NCI-H187 treated with DMSO at 0.1 percent for 48 hours (cell line): ENCODE measurements around the gene CLEC2L.

Experiments used
- DNase-seq: peaks from one replicate; lab custom pipeline; 2025; lab: John Stamatoyannopoulos, UW

CLEC2L gene

DNA sequence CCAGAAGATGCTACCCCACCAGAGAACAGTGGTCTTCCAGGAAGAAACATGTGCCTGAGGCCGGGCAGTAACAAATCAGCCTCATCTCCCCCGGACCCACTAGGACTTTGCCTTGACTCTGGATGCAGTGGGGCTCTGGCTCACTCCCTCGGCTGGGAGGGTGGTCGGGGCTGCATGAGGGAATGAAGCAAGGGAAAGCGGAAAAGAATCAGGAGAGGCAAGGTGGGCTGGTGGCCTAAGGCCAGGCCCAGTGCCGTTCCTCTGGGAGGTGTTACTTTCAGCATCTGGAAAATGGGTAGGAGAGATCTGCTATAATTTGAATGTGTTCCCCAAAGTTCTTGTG, 51.8 kb downstream of the CLEC2L start:
- DNase-seq = no peak

DNA sequence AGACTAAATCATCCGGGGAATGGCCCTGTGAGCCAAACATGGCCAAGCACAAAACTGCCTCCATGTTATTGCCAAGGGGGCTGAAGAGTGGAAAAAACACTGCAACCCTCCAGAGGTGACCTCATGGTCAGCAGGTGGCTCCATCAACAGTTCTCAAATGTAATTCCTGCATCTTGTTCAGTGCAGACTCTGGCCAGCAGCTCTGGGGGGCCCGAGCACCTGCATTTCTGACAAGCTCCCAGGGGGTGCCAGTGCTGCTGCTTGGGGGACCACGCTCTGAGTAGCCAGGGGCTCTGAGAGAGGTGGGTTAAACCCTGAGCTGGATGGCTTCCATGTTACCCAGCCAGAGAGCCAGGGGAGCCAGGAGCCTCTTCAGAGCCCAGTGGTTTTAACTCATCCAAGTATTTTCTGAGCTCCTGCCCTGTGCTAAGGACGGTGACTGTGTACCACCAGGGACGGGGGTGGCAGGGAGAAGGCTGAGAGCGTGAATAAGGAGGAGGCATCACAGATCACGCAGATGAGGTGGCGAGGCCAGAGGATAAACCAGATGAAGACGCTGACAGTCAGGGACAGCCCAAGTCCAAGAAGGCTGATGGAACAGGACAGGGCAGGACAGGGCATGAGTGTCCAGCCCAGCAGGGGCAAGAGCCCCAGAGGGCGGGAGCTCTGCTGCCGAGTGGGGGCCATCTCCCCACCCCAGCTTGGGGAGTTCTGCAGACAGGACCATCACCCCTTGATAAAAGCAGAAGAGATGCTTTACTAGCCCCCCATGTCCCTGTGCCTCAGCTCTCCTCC, 52.9 kb downstream of the CLEC2L start:
- no peak for DNase-seq

DNA sequence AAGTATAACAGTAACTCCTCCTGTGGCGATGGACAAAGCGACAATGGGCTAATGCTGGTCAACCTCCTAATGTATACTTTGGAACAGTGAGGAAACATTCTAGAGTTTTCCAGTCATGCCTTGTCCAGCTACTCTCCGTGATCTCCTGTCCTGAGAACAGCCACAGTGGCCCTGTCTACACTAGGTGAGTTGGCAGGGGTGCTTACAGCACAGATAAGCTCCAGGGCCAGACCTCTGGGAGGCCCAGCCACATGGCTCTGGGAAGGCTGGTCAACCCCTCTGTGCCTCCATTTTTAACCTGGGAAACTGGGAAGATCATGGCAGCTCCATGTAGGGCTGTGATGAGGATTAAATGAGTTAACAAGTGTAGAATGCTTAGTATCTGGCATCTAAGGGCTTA, 57.0 kb downstream of the CLEC2L start:
- DNase-seq = no peak

DNA sequence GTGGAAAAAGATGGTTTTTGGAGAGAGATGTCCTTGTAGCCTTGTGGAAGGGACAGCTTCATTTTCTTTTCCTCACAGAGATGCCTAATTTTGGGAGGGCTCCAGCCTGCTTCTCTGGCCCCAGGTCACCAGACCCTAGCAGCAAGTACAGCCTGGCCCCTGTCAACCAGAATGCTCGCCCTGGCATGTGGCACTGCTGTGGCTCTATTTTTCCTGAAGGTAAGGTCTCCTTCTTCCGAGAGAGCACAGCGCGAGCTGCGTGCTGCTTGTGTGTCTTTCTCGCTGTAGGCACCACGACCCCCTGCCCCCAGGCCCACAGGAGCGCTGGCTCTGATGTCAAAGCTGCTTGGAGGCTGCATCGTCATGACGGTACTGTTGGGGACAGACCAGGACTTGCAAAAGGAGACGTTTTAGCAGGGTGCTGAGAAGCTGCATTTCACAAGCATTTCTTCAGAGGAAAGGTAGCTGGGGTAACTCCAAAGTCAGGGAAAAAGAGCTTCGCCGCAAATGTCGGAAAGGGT, 58.7 kb downstream of the CLEC2L start:
- DNase-seq = no peak

DNA sequence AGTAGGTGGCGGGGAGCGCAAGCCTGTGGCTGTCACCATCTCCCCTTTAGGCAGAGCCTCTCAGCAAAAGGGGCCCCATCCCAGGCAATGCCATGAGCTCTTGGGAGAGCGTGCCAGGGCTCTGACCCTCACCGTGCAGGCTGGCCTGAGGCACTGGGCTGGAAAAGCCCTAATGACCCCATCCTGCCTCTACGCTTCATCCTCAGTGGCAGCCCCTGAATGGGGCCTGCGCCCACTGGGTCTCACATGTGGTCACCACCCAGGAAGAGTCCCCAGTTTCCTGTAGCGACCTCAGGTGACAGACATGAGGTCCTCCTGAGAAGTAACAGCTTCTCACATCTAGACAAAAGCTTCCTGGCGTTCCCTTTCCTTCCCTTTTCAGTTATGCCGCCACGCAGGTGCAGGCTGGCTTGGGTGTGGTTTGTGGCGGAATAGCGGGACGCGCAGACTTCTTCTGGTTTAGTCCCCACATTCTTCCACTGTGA, 59.2 kb downstream of the CLEC2L start:
- DNase-seq = no peak

DNA sequence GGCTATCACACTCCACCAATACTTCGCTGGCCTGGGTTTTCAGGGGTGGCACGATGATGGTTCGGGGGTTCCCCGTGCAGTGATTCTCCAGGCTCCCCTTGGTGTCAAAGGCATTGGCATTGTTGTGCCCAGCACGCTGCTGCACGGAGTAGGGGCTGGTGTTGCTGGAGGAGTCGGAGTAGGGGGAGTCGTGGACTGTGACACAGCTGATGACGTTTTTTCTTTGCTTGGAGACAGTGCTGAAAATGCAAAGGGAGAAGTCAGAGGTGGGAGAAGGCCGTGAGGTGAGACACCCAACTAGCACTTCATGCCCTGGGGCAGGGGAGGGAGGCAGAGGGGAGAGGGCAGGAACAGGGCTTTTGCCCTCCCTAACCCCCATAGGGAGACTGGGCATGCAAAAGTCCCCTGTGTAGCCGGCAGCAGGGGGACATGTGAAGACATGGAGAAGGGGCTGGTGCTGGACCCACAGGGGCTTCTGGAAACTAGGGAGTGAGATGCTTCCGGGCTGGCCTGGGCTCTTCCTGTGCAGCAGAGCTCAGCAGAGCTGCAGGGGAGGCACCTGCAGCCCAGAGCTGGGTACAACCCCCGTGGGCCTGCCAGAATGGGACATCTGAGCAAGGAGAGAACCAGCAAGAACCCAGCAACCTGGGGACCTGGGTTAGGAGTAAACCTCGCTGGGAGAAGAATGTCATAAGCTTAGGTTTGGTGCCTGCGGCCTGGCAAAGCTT, 60.5 kb downstream of the CLEC2L start:
- DNase-seq = no peak

DNA sequence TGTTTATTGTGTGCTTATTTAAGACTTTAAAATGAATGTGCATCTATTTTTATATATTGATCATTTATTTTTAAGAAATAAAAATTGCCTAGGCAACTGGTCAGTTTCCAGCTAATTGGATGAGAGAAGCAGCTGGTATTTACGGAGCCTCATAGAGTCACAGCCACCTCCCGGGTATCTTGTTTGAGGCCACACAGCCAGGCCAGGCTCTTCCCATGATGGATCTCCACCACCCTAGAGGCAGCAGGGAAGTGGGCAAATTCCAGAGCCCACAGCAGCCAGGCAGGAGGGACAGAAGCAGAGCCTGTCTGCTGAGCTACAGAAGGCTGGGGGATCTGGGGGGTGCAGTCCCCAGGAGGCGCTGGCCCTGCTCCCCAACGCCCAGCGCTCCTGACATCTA, 61.6 kb downstream of the CLEC2L start:
- no peak for DNase-seq

DNA sequence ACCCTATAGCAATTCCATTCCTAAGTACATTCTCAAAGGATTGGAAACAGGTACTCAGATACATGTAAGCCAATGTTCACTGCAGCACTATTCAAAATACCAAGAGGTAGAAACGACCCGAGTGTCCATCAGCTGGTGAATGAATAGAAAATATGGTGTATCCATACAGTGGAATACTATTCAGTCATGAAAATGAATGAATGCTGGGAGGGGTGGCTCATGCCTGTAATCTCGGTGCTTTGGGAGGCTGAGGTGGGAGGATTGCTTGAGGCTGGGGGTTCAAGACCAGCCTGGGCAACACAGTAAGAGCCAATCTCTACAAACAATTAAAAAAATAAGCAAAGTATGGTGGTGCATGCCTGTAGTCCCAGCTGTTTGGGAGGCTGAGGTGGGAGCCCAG, 62.8 kb downstream of the CLEC2L start:
- no peak for DNase-seq

DNA sequence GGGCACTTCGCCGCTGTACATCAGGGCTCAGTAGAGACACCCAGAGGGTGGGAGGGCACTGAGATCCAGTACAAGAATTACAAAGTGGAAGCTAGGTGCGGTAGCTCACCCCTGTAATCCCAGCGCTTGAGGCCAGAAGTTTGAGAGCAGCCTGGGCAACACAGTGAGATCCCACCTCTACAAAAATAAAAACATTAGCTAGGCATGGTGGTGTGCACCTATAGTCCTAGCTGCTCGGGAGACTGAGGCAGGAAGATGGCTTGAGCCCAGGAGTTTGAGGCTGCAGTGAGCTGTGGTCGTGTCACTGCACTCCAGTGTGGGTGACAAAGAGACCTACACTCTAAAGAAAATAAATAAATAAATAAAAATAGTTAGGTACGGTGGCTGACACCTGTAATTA, 64.0 kb downstream of the CLEC2L start:
- DNase-seq = no peak

DNA sequence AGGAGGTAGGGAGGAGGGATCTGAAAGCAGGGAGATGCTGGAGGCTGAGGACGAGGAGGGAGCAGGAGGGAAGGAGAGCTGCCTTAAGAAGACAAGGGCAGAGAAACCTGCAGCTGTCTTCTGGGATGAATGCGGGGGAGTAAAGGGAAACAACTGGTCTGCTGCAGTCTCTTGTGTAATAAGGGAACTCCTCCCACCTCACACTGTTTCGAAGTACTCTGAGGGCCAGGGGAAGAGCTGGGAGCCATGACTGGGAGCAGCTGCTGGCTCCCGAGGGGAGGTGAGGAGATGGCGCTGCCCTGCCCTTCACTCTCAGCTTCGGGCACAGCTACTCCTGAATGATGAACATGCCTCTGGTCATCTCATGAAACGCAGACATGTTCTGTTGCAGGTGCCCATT, 65.1 kb downstream of the CLEC2L start:
- DNase-seq = no peak

DNA sequence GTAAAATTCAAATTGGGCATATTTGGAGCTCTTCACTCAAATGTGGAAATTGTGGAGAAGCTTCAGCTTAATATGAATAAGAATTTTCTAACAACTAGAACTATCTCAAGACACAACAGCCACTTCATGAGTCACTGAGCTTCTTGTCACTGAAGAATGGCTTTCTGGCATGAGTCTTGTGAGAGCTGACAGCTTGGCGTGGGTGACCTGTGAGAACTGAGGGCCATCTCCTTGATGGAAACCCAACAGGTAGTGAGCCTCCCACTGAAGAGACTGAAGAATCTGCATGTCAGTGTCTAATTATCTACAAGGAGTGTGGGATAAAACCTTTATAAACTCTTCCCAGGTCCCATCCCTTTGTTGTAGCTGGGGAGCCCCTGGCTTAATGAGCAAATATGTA, 66.0 kb downstream of the CLEC2L start:
- DNase-seq = no peak

DNA sequence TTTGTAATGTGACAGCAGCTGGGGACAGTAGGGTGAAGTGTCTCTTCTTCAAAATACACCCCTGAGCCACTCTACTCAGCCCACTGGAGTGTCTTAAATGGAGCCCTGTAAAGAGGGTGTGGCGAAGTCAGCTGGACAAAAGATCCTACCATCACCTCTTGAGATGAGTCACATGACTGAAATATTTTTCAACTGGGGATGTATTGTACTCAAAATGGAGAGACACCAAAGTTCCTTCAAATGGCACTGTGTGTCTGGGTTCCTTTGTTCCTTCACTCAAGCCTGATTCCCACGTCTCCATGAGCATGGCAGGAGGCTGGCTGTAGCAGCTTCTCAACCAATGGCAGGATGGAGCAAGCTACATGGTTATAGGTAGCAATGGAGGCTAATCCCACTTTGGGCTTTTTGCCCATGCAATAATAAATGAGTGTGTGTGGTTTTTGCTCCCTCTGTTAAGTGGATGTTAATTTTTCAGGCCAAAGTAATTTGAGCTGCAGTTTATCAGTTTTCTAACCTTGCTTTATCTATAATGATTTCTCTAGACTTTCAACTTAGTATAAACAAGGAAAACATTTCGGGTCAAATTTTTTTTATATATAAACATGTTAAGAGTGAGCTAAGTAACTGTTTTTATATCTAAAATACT, 68.2 kb downstream of the CLEC2L start:
- DNase-seq = peak; percentile 79

DNA sequence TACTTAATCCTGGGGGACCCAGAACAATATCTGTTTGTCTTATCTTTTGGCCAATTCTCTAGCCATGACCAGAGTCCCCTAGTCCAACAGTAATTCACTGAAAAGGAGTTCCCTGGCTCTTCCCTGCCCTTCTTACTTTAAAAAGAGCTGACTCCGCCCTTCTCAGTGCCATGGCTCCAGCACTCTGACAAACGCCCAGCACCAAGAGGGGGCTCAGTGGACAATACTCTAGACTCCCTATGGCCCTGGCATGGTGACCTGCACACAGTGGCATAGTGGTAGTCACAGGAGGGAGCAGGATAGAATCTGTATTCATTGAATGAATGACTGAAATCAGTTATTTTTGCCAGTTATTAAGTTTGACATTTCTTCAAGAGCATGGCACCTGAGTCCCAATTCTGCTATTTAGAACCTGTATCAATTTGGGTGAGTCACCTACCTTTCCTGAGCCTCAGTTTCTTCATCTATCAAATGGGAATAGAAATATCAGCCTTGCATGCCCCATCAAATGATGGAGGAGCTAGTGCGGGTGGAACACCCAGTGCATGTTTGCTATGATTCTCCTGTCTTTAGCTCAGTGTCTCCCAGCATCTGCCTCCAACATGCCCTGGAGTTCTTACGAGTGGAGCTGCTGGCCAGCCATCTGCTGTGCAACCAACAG, 69.4 kb downstream of the CLEC2L start:
- DNase-seq = no peak

DNA sequence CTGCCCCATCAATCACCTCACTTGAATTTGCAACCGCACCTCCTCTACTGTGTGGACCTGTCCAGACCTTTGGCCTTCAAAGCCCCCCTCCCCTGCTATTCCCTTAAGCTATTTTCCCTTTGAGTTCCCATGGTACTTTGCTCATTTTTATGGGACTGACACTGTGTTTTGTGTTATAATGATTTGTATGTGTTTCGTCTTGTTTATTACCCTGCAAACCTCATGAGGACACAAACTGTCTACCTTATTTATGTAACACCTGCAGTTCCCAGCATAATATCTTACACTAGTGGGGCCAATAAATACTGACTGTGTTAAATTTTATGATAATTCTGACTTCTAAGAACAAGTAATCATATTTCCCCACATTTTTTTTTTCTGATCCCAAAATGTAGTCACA, 70.6 kb downstream of the CLEC2L start:
- no peak for DNase-seq
